Stimulated activated CD4-positive, alpha-beta T cell treated with anti-CD3 and anti-CD28 coated beads, Interleukin-2, amount 100 ng/mL, for 4 hours (primary cell): ENCODE results near the gene ARL6IP4.

Experiments
- DNase-seq: peaks from one replicate; pipeline ENCODE4 v3.0.0-alpha.2; 2020; ENCODE audit warnings: low read depth

Gene ARL6IP4

DNA sequence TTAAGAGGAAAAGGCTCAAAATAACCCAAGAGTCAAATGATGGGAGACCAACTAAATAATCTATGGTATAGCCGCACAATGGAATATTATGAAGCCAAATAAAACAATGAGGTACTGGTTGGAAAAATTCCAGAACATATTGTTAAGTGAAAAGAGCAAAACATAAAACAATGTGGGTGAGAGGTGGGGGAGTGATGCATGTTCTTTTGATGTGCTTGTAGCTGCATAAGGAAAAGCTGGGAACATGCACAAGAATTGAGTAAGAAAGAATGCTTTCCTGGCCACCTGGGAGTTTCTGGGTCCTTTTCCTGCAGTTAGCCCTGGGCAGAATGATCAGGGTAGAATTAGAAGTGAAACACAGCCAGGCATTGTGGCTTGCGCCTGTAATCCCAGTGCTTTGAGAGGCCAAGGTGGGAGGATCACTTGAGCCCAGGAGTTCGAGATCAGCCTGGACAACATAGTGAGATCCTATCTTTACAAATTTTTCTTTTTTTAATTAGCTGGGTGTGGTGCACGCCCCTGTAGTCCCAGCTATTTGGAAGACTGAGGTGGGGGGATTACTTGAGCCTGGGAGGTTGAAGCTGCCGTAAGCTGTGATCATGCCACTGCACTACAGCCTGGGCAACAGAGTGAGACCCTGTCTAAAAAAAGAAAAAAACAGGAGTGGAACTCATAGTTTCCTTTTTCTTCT is 22.1 kb upstream of the ARL6IP4 start:
- no peak for DNase-seq

DNA sequence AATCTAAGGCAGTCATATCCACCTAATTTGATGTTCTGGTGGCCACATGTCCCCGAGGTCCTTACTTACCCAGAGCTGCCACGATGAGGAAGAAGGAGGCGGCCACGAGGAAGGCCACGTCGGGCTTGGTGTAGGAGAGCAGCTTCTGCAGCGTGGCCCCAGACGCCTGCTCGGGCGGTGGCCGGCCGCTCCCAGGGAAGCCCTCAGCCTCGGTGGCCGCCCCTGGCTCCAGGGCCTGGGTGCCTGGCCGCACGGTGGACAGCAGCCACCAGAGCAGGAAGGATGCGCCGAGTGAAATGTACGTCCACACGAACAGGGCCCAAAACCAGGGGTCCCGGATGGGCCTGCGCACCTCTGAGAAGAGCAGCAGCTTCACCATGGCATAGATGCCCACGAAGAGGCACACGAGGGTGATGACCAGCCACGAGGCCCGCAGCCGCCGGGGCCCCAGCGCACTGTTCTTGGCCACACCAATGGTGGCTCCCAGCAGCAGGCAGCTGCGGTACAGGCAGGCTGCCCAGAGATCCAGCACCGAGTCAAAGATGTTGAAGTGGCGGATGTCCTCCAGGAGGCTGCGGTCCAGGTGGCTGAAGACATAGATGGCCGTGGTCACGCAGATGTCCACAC is 20.8 kb upstream of the ARL6IP4 start:
- no peak for DNase-seq

- DNase-seq: no peak
Measured at GRCh38 chr12:122960193-122960569, 20.3 kb upstream of the ARL6IP4 start.

DNA sequence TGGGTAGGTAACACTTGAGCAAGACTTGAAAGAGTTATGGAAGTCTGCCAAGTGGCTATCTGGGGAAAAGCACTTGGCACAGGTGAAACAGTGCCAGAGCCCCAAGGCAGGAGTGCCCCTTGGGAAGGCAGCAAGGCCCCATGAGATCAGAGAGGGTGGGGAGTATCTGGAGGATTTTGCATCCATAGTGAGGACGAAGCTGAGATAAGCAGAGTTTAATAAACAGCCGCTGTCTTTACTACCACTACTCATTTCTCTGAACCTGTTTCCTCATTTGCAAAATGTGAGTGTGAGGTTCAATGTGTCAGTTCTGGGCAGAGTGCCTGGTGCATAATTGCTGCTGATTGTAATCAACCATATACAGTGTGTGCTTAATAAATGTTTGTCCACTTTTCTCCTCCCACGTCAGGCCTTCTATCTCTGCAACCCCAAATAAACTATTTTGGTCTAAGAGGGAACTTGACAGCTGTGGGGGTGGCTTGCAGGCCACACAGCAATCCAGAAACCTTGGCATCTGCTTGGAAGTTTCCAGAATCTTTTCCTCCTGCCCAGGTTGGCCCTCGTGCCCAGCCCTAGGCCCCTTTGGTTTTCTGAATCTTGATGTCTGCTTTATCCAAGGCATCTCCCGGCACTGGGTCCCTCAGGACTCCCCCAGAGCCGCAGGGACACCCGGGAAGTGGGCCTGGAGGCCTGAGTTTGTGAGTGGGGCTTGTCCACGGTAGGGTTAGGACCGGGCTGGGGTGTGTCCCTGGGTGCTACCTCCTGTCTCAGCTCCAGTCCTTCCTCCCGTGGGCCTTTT is 18.8 kb upstream of the ARL6IP4 start:
- no peak for DNase-seq

- DNase-seq: no peak
Measured at GRCh38 chr12:122963941-122964265, 16.6 kb upstream of the ARL6IP4 start.

GRCh38 chr12:122964439-122965257 is 15.8 kb upstream of the ARL6IP4 start:
- DNase-seq: no peak

DNA sequence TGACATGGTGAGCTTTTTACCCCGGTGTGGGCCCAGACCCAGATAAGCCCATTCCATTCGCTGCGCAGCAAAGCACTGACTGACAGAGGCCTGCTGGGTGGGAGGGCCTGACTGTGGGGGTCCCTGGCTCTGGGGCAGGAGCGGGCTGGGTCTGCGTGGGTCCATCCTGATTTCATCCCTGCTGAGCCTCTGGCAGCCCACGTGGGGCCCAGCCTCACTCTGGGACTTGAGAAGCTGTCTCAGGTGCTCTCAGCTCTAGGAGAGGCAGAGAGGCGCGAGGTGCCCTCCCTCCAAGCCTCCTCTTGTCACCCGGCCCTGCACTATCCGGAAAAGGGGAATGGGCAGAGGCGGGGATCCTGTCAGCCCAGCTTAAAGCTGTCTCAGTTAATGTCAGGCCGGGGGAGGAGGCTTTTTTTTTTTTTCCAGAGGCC is 15.1 kb upstream of the ARL6IP4 start:
- DNase-seq: no peak

DNA sequence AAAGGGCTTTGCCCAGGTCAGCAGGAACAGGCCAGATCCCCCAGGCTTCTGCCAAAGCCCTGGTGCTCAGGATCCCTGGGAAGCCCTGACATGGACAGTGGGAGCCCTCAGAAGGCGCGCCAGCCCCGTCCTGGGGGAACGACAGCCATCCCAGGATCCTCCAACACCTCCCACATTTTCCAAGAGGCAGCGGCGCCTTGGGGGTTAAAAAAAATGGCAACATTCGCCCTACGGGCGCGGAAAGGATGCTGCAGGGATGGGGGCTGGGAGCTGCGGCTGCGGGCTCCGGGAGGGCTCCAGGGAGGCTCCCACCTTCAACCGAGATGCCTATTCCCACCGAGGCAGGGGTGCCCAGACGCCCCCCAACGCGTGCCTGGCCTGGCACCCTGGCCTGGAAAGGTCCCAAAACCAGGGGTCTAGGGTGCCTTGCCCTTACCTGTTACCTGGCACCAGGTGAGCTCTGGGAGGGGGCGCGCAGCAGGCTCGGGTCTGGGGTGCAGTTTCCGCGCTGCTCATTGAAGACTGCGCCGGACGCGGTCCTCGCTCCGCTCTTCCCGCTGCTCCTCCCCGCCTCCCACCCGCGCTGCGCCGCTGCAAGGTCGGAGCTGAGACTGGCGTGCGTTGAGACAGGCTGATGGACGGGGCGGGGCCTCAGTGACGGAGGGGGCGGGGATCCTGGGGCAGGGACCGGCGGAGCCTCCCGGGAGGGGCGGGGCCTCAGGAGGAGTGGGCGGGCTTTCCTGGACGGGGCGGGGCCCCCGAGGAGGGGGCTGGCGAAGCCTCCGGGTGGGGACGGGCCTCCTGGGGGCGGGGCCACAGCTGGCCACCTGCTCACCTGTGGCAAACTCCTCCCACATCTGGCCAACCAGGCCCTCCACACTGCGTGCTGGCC is 14.4 kb upstream of the ARL6IP4 start, which contains the start of gene ABCB9:
Gene ABCB9, minus strand, starts transcription at position 613 of the 892 bp plus-strand sequence. CDS start 6,228 bp downstream, outside the sequence.
- DNase-seq: peak; percentile 90

DNA sequence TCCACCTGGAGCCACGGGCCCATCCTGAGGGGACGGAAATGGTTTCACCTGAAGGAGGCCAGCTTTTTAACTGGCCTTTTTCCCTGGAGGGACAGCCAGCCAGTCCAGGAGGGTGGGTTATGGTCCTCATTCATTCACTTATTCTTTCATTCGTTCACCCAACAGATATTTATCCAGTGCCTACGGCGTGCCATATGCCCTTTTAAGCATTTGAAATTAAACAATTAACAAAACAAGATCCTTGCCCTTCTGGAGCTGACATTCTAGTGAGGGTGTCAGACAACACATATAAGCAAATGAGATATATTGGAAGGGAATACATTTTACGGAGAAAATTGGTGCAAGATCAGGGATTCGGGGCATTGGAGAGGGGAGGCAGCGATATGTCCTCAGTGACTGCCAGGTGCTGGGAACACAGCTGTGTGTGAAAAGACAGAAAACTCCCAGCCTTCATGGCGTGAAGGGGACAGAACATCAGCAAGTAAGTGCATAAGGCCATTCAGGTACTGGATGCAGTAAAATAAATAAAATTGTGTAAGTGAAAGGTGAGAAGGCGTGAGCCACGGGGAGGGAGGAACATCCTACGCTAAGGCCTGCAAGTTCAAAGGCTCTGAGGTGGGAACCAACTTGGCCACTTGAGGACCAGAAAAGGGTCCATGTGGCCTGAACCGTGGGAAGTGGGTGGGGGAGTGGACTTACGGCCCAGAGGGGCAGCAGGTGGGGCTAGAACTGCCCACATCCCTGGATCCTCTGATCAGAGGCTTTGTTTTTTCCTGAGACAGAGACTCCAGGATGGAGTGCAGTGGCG is 13.5 kb upstream of the ARL6IP4 start:
- DNase-seq: no peak

- DNase-seq: no peak
Measured at GRCh38 chr12:122968104-122968503, 12.4 kb upstream of the ARL6IP4 start.

GRCh38 chr12:122969676-122970075 is 10.8 kb upstream of the ARL6IP4 start:
- DNase-seq: no peak

DNA sequence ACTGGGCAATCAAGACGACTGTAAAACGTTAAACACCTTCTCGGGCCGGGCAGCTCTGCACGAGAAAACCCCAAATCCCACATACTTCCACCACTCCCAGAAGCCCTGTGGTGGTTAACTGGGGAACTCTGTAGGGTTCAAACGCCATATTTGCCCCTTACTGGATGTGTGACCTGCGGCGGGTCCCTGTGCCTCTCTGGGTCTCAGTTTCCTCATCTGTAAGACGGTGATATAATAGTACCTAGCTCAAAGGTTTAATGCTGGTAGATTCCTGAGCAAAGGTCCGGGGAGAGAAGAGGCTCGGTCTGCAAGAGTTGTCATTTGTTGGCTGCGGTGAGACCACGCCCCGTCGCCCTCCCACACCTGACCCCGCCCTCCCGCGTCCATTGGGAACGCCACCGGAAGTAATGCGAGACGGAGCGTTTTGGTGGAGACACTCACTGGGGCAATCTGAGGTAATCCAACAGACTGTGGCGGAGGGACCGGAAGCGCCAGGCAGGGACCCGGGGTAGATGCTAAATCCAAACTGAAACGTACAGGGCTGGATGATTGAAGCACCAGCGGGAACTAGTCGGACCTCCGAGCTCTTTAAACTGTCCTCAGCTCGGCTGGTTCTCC is 6.1 kb upstream of the ARL6IP4 start:
- peak; percentile 98 for DNase-seq

DNA sequence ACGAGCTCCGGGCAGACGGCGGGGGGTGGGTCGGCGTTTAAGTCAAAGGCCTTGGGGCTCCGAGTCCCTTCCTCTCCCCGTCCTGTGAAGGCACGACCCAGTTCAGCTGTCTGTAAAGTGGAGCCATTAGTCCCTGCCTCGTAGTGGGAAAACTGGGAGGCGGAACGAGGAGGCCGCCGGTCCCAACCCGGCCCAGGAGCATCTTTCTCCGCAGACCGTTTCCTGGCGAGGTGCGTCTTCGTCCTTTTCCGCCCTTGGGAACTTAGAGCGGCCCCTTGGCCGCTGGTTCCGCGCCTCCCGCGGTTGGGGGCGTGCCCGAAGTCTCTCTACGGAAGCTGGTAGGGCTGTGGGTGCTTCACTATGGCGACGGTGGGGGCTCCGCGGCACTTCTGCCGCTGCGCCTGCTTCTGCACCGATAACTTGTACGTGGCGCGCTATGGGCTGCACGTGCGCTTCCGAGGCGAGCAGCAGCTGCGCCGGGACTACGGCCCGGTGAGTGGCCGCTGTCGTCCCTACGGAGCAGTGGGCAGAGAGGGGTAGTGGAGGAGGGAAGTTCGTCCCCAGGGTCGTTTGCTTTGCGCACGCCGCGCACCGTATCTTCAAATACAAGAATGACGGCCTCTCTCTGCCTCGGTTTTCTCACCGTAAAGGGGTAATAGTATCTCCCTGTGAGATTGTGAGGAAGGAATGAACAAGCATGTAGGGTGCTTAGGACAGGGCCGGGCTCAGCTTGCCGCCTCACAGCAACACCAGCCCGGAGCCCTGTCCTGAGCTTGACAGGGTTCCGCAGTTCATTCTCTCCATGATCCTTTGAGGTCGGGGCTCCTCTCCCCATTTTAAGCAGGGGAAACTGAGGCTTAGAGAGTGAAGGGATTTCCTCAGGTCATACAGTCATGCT is 5.3 kb upstream of the ARL6IP4 start, which contains the start of gene OGFOD2:
Gene OGFOD2, plus strand, starts transcription at position 353 of the 898 bp plus-strand sequence. Its CDS starts 8 bp downstream, at position 361.
- peak; percentile 87 for DNase-seq

- no peak for DNase-seq
Measured at GRCh38 chr12:122975790-122976647, 4.5 kb upstream of the ARL6IP4 start.

DNA sequence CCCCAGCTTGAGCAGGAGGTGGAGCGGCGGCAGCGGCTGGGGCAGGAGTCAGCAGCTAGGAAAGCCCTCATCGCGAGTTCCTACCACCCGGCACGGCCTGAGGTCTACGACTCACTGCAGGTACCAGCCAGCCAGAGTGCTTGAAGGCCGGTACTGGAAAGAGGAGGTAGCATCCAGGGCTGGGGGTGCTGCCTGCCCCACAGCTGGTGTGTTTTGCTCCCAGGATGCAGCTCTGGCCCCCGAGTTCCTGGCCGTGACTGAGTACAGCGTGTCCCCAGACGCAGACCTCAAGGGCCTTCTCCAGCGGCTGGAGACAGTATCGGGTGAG is 3.9 kb upstream of the ARL6IP4 start:
- DNase-seq: no peak

GRCh38 chr12:122977153-122977552 is 3.3 kb upstream of the ARL6IP4 start:
- DNase-seq: no peak

DNA sequence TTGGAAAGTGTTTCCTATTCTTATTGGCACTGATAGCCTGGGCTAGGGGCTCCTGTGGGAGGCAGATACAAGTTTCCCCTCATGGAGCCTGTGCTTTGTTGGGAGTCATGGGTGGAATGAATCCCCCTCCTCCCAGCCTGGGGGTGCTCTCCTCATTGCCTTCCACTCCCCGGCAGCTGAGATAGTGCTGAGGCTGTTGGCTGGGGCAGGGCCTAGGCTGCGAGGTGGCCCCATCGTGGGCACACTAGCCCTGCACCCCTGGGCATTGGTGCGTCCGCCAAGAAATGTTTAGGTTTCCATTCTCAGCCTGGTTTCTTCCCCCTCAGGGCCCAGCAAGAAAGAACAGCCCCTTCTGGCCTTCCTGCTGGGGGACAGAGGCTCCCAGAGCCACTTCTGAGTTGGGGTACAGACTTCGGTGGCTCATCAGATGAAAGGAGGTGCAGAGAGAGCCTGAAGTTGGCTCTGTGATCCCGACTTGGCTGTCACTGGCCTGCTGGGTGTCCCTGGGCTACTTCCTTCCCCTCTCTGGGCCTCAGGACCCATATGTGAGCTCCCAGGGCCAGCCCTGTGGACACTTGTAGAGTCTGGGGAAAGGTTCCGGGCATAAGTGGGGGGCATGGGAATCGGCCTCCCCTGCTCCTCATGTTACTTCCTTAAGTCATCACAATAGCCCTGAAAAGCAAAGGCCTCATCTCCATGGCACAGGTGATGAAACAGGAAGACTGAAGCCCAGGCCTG is 2.7 kb upstream of the ARL6IP4 start:
- DNase-seq: no peak
